ENCODE measurements around the gene NEURL3. TPM values are rescaled to one million over a fixed set of nuclear protein-coding genes. Genes with fewer than 3 reads are reported as not detected.

Gene NEURL3
- total and polyA plus RNA-seq, 3 donors from 2014 or later: 0.78 to 1.7 (median 1.3) TPM

DNA sequence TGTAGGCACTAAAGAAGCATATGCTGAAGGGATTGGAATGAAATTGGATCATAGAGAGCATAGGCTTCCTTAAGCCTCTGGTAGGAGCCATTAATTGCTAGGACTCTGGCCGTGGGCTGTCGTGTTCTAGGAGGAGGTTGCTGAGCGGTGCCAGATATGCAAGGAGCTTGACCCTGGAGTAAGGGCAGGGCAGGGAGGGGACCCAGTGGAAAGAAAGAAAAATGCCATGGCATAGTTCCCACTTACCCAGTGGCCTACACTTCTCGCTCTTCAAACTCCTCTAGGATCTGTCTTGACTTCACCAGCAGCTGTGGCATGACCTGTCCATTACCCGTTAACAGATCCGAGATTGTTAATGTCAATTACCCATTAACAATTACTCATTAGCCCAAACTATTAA is 53.1 kb downstream of the NEURL3 start:
- no peak overlapping the region for H3K4me3 ChIP-seq
- H3K27me3 ChIP-seq: no peaks in the 10 kb centered on the region
- no peaks in the 10 kb centered on the region for H3K9me3 ChIP-seq
- no peaks in the 10 kb centered on the region for H3K36me3 ChIP-seq (ENCODE audit: low read depth, missing control alignments)
- no peaks in the 10 kb centered on the region for H3K4me1 ChIP-seq
- TF ChIP-seq POLR2A (IDR thresholded peaks at IDR 0.05): no peak
- TF ChIP-seq, protein P1, sequence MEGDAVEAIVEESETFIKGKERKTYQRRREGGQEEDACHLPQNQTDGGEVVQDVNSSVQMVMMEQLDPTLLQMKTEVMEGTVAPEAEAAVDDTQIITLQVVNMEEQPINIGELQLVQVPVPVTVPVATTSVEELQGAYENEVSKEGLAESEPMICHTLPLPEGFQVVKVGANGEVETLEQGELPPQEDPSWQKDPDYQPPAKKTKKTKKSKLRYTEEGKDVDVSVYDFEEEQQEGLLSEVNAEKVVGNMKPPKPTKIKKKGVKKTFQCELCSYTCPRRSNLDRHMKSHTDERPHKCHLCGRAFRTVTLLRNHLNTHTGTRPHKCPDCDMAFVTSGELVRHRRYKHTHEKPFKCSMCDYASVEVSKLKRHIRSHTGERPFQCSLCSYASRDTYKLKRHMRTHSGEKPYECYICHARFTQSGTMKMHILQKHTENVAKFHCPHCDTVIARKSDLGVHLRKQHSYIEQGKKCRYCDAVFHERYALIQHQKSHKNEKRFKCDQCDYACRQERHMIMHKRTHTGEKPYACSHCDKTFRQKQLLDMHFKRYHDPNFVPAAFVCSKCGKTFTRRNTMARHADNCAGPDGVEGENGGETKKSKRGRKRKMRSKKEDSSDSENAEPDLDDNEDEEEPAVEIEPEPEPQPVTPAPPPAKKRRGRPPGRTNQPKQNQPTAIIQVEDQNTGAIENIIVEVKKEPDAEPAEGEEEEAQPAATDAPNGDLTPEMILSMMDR (IDR thresholded peaks at IDR 0.05): no peak
- H3K27ac ChIP-seq: no peak overlapping the region
- 74 to 76% methylated on average over 6 of the region's 6 CpGs for WGBS, 2 donors
- intact Hi-C loops (cut with DNase I; ENCODE audit: low total_unique reads): no loop called here
- no peak for DNase-seq

DNA sequence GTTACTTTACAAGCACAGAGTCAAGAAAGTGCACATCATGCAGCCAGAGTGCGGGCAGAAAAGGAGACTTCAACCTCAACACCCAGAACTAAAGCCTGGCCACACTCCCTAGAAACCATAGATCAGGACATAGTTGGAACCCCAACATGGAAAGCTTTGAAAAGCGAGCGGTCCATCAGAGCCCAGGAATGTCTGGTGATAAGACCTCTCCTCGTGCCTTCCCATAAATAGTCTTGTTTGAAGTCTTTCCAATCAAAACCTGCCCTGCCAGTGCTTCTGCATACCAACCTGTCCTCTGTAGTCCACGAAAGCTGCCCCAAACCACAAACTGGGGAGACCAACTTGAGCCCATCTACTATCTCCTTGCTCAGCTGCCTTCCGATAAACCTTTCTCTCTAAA is 55.5 kb downstream of the NEURL3 start:
- intact Hi-C loops (cut with DNase I; ENCODE audit: low total_unique reads): no loop called here
- 77 to 87% methylated on average over 6 of the region's 6 CpGs for WGBS, 2 donors

DNA sequence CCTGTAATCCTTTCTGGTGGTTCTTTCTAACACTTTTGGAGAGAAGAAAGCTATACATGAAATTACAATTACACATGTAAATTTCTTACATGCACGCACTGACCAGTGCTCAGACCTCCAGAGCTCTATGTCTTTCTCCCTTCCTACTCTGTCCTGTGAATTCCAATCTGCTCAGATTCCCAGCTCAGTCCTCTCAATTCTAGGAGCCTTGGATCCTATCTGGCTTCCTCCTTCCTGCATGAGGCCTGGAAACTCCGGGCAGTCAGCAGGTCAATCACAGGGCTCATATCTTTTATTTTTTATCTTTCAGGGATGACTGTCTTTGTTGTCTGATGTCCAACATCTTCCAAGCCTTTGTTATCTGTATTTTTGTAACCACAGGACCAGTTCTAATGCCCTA is 56.0 kb downstream of the NEURL3 start:
- Histone ChIP-seq H3K4me3 (no peak overlapping the region), H3K36me3 (ENCODE audit: low read depth, missing control alignments) (no peaks in the 10 kb centered on the region), H3K27ac (no peak overlapping the region), H3K27me3 (no peaks in the 10 kb centered on the region), H3K4me1 (no peaks in the 10 kb centered on the region), H3K9me3 (no peaks in the 10 kb centered on the region)
- no peak for DNase-seq
- TF ChIP-seq, protein P1 (IDR thresholded peaks at IDR 0.05): no peak
- TF ChIP-seq POLR2A (IDR thresholded peaks at IDR 0.05): no peak
- WGBS, 2 donors: 64 to 73% methylated on average over 2 of the region's 2 CpGs
- intact Hi-C loops (cut with DNase I; ENCODE audit: low total_unique reads): no loop called here

More for the DNA sequence above, 55.5 kb downstream of the NEURL3 start:
- H3K4me3 ChIP-seq: no peak overlapping the region
- H3K9me3 ChIP-seq: no peaks in the 10 kb centered on the region
- H3K27ac ChIP-seq: no peak overlapping the region
- TF ChIP-seq POLR2A (IDR thresholded peaks at IDR 0.05): no peak
- TF ChIP-seq, protein P1 (IDR thresholded peaks at IDR 0.05): no peak
- no peaks in the 10 kb centered on the region for H3K36me3 ChIP-seq (ENCODE audit: low read depth, missing control alignments)
- H3K27me3 ChIP-seq: no peaks in the 10 kb centered on the region
- no peak for DNase-seq
- no peaks in the 10 kb centered on the region for H3K4me1 ChIP-seq

DNA sequence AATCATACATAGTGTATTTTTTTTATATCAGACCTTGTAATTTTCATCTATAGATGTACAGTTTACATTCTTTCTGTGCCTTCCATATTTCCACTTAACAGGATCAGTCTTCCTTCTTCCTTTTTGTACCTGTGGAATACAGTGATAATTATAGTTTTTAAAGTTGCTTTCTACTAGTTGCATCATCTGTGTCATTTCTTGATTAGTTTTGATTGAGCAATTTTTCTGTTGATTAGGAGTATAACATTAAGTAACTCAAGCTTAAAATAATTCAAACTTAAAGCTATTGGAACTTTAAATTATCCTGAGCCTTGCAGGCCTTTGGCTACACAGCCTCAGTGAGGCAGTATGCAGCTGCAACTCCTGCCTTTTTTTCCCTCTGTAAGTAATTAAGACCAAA is 57.4 kb downstream of the NEURL3 start:
- TF ChIP-seq POLR2A (IDR thresholded peaks at IDR 0.05): no peak
- TF ChIP-seq, protein P1 (IDR thresholded peaks at IDR 0.05): no peak
- Histone ChIP-seq H3K27ac (no peak overlapping the region), H3K27me3 (no peaks in the 10 kb centered on the region), H3K4me3 (no peak overlapping the region), H3K36me3 (ENCODE audit: low read depth, missing control alignments) (no peaks in the 10 kb centered on the region), H3K4me1 (no peaks in the 10 kb centered on the region), H3K9me3 (no peaks in the 10 kb centered on the region)
- intact Hi-C loops (cut with DNase I; ENCODE audit: low total_unique reads): no loop called here
- no peak for DNase-seq

Other genes with a start within 250 kb of the NEURL3 start
- gene TMEM127, start 239.4 kb downstream of the NEURL3 start, total RNA-seq: 10 to 100 TPM; 25.0 to 32.1 TPM
- 29.2 TPM for gene TMEM127, start 239.4 kb downstream of the NEURL3 start, polyA plus RNA-seq (ENCODE audit: insufficient read depth, low read depth, low replicate concordance)
- gene CIAO1, start 239.1 kb downstream of the NEURL3 start, total RNA-seq: 100 to 1,000 TPM; 154 to 164 TPM
- gene CIAO1, start 239.1 kb downstream of the NEURL3 start, polyA plus RNA-seq (ENCODE audit: insufficient read depth, low read depth, low replicate concordance): 56.8 TPM
- gene SNRNP200, start 199.8 kb downstream of the NEURL3 start, total RNA-seq: 100 to 1,000 TPM; 165 to 202 TPM
- 181 TPM for gene SNRNP200, start 199.8 kb downstream of the NEURL3 start, polyA plus RNA-seq (ENCODE audit: insufficient read depth, low read depth, low replicate concordance)
- gene ITPRIPL1, start 180.0 kb downstream of the NEURL3 start, total RNA-seq: 10 to 100 TPM; 14.0 to 32.0 TPM
- 57.9 TPM for gene ITPRIPL1, start 180.0 kb downstream of the NEURL3 start, polyA plus RNA-seq (ENCODE audit: insufficient read depth, low read depth, low replicate concordance)
- 10 to 100 TPM; 29.6 to 41.7 TPM for gene NCAPH, start 169.6 kb downstream of the NEURL3 start, total RNA-seq
- gene NCAPH, start 169.6 kb downstream of the NEURL3 start, polyA plus RNA-seq (ENCODE audit: insufficient read depth, low read depth, low replicate concordance): 81.3 TPM
- gene ARID5A, start 31.4 kb upstream of the NEURL3 start, total RNA-seq: 10 to 100 TPM; 31.7 to 33.7 TPM
- 20.1 TPM for gene ARID5A, start 31.4 kb upstream of the NEURL3 start, polyA plus RNA-seq (ENCODE audit: insufficient read depth, low read depth, low replicate concordance)
- gene KANSL3, start 133.0 kb upstream of the NEURL3 start, total RNA-seq: 100 to 1,000 TPM in 1 of 2 donors, 10 to 100 TPM in 1; 78.7 to 102 TPM
- gene KANSL3, start 133.0 kb upstream of the NEURL3 start, polyA plus RNA-seq (ENCODE audit: insufficient read depth, low read depth, low replicate concordance): 108 TPM
- gene FER1L5, start 137.4 kb upstream of the NEURL3 start, total RNA-seq: 10 to 100 TPM in 1 of 2 donors, 1 to 10 TPM in 1; 7.1 to 15.3 TPM
- gene FER1L5, start 137.4 kb upstream of the NEURL3 start, polyA plus RNA-seq (ENCODE audit: insufficient read depth, low read depth, low replicate concordance): 15.0 TPM
- gene LMAN2L, start 234.7 kb upstream of the NEURL3 start, total RNA-seq: 10 to 100 TPM; 24.2 to 24.5 TPM
- 25.2 TPM for gene LMAN2L, start 234.7 kb upstream of the NEURL3 start, polyA plus RNA-seq (ENCODE audit: insufficient read depth, low read depth, low replicate concordance)

All from testis (tissue), 3 donors.